ENCODE results near the gene FGF4.

GRCh38 chr11:69775163-69775755 is at the start of gene FGF4:
- no peak for TF ChIP-seq KLF7 (tag by site-specific recombination; IDR thresholded peaks at IDR 0.05; ENCODE audit: borderline replicate concordance)
- TF ChIP-seq CTCF (tag by site-specific recombination; IDR thresholded peaks at IDR 0.05): no peak
- no peak for TF ChIP-seq GLI4 (tag by site-specific recombination; IDR thresholded peaks at IDR 0.05)
- TF ChIP-seq REST (tag by site-specific recombination; IDR thresholded peaks at IDR 0.05): no peak
- TF ChIP-seq PRDM1 (tag by site-specific recombination; IDR thresholded peaks at IDR 0.05): no peak
- TF ChIP-seq ZNF350 (tag by site-specific recombination; IDR thresholded peaks at IDR 0.05): no peak
- no peak for TF ChIP-seq ZFP37 (tag by site-specific recombination; IDR thresholded peaks at IDR 0.05)
- TF ChIP-seq ZNF423 (tag by site-specific recombination; IDR thresholded peaks at IDR 0.05): no peak
- TF ChIP-seq KLF10 (tag by site-specific recombination; IDR thresholded peaks at IDR 0.05): no peak
- no peak for TF ChIP-seq ZNF571 (tag by site-specific recombination; IDR thresholded peaks at IDR 0.05)
- no peak for TF ChIP-seq GLIS1 (tag by site-specific recombination; IDR thresholded peaks at IDR 0.05)
- TF ChIP-seq ZNF114 (tag by site-specific recombination; IDR thresholded peaks at IDR 0.05): no peak
- no peak for TF ChIP-seq ZNF777 (tag by site-specific recombination; IDR thresholded peaks at IDR 0.05; ENCODE audit: borderline replicate concordance)
- no peak for TF ChIP-seq ZNF292 (tag by site-specific recombination; IDR thresholded peaks at IDR 0.05; ENCODE audit: borderline replicate concordance, low read depth)
